IPS-NIHi11 (cell line): ENCODE data around the gene TMED1.
"Not testable (repeated sequence)": the region's sequence is repeated elsewhere in the genome, so short reads cannot be mapped to it uniquely, and the experiment has no call there.

Experiments used
- DNase-seq: peaks from one replicate; pipeline ENCODE4 v3.0.0; 2012; ENCODE audit warnings: mixed read lengths, low spot score

The TMED1 gene

GRCh38 chr19:10835754-10836478 is at the start of gene TMED1:
Gene TMED1 (minus strand): TSS chr19:10836212. CDS start chr19:10836191, 21 bp downstream.
- peak; percentile 94 for DNase-seq

GRCh38 chr19:10885201-10886169 is 49.5 kb upstream of the TMED1 start:
- no peak for DNase-seq

GRCh38 chr19:10884274-10884673 is 48.3 kb upstream of the TMED1 start:
- no peak for DNase-seq

GRCh38 chr19:10882108-10882457 is 46.1 kb upstream of the TMED1 start:
- no peak for DNase-seq

GRCh38 chr19:10881403-10882107 is 45.5 kb upstream of the TMED1 start:
- DNase-seq, result no peak

GRCh38 chr19:10878253-10878652 is 42.2 kb upstream of the TMED1 start:
- no peak for DNase-seq

GRCh38 chr19:10877608-10878007 is 41.6 kb upstream of the TMED1 start:
- DNase-seq, result not testable (repeated sequence)

GRCh38 chr19:10876459-10877240 is 40.6 kb upstream of the TMED1 start:
- DNase-seq, result no peak

- no peak for DNase-seq
These were observed 38.0 kb upstream of the TMED1 start for GRCh38 chr19:10874024-10874423.

GRCh38 chr19:10872546-10873107 is 36.6 kb upstream of the TMED1 start:
- DNase-seq, result no peak

- DNase-seq, result peak; percentile 59
These were observed 35.9 kb upstream of the TMED1 start for GRCh38 chr19:10871711-10872545.

- peak; percentile 97 for DNase-seq
These were observed 35.1 kb upstream of the TMED1 start, which contains the start of gene CARM1 for GRCh38 chr19:10870955-10871603. Gene CARM1 (plus strand): TSS chr19:10871553. CDS start chr19:10871703, 150 bp downstream.

GRCh38 chr19:10870501-10870954 is 34.5 kb upstream of the TMED1 start:
- no peak for DNase-seq

- DNase-seq, result not testable (repeated sequence)
These were observed 33.9 kb upstream of the TMED1 start for GRCh38 chr19:10869872-10870311.

- DNase-seq, result no peak
These were observed 33.0 kb upstream of the TMED1 start for GRCh38 chr19:10868872-10869547.

- DNase-seq, result no peak
These were observed 30.5 kb upstream of the TMED1 start for GRCh38 chr19:10866495-10866894.

GRCh38 chr19:10864538-10864899 is 28.5 kb upstream of the TMED1 start:
- DNase-seq, result peak; percentile 88

- no peak for DNase-seq
These were observed 27.2 kb upstream of the TMED1 start for GRCh38 chr19:10863107-10863717.
